Raji (cell line): ENCODE measurements around the gene SPATA31C2.
"Not testable (repeated sequence)": the region's sequence is repeated elsewhere in the genome, so short reads cannot be mapped to it uniquely, and the experiment has no call there.

ENCODE experiments used
- POLR2A ChIP-seq: IDR thresholded peaks from 2 replicates; pipeline ENCODE4 v1.6.1; 2011; ENCODE audit warnings: low read depth, low read length, control low read depth; ENCODE audit not compliant: insufficient read depth

Gene SPATA31C2

DNA sequence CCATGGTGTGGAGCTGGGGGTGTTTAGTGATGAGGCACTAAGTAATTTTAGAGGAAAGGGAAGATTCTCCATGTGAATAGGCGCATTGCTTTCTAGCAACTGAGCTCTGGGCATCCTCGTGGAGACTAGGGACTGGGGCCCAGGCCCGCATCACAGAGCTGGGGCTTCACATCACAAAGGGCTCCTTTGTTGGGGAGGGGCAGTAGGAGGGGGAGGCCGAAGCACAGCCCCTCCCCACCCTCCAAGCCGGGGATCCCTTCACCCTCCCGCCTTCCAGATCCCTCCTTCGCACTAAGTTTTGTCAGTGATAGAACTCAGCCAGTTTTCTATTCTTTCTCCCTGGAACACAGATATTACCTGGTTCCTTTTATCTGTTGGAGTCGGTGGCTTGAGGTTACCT, at the start of gene SPATA31C2:
Gene SPATA31C2 (minus strand): TSS at position 101 of the 400 bp plus-strand sequence. CDS start 29 bp downstream, at position 72.
- TF ChIP-seq POLR2A: not testable (repeated sequence)

GRCh38 chr9:88187631-88188030, 49.4 kb upstream of the SPATA31C2 start:
- no peak for TF ChIP-seq POLR2A

DNA sequence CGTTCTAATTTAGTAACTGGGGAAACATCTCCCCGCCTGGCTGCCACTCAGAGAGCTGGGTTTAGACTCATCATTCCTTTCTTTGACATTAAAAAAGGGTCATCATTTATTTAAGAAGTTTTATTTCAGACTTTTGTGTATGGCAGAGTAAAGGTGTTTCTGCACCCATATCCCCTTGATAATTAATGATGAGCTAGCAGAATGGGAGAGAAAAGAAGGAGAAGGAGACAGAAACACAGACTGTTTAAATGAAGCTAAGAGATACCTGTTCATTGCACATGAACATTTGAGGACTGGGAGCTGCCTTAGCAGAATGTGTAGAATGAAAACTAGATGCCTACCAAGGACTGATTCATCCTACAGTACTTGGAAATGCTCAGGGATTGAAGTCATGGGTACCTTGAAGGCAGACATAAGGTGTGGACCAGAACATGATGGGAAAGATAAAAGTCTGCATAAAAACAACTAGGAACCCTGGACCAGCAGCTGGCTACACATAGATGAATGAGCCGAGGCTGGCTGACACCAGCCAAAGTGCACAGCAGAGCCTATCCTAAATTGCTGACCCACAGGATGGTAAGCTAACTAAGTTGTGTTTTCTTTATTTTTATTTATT, 48.3 kb upstream of the SPATA31C2 start:
- no peak for TF ChIP-seq POLR2A

DNA sequence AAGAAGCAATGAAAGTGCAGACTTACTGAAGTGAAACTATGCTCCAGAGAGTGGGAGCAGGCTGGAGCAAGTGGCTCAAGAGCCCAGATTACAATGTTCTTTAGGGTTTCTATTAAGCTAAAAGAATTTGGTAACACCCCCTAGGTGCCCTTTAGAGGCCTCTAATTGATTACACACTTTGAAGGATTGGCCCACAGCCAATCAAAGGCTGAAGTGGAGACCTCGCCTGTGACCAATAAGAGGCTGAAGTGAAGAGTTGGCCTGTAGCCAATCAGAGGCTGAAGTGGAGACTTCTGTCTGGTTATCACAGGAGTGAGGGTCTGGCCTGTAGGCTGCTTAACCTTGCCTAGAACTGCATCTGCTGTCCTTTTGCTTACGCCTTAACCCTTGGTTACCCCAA, 46.7 kb upstream of the SPATA31C2 start:
- no peak for TF ChIP-seq POLR2A

DNA sequence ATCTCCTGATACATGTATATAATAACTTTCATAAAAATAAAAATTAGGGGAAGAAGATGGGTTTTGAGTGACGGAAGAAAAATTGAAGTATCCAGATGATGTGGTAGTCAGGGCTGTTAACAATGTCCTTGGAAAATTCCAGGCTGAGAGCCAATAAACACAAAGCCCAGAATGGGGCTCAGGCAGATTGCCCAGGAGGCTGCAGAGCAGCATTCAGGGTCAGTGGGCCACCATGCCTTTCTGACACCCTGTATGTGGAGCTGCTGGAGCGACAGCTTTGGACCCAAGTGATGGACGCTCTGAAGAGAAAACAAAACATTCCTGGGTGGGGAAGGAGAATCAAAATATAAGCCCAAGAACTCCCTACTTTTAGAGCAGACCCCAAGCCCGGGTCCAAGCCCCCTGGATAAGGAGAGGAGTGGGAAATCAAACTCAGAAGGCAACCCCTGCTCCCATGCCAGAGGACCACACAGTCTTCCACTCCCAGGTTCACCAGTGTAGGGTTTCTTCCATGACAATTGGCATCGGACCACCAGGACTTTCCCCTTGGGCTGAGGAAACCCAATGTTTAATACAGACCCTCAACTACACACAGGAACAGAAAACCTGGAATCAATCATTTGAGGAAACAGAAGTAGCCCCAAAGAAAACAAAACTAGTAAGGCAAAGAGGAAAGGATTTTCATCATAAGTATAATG, 45.7 kb upstream of the SPATA31C2 start:
- TF ChIP-seq POLR2A: no peak

GRCh38 chr9:88182501-88182900, 44.2 kb upstream of the SPATA31C2 start:
- no peak for TF ChIP-seq POLR2A

- TF ChIP-seq POLR2A: no peak
Measured at GRCh38 chr9:88180081-88180765, 41.9 kb upstream of the SPATA31C2 start.

DNA sequence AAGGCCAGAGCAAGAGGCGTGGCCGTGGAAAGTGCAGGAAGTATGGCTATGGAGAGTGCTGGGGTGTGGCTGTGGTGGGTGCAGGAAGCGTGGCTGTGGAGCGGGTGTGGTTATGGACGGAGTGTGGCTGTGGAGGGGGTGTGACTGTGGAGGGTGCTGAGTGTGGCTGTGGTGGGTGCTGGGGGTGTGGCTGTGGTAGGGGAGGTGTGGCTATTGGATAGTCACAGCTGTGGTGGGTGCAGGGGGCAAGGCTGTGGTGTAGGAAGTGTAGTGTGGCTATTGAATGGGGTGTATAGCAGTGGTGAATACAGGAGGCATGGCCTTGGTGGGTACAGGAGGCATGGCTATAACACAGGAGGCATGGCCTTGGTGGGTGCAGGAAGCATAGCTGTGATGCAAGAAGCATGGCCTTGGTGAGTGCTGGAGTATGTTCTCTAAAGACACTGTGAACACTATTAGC, 40.8 kb upstream of the SPATA31C2 start:
- no peak for TF ChIP-seq POLR2A

GRCh38 chr9:88178641-88179040, 40.4 kb upstream of the SPATA31C2 start:
- TF ChIP-seq POLR2A: no peak

GRCh38 chr9:88177371-88177770, 39.1 kb upstream of the SPATA31C2 start:
- no peak for TF ChIP-seq POLR2A

DNA sequence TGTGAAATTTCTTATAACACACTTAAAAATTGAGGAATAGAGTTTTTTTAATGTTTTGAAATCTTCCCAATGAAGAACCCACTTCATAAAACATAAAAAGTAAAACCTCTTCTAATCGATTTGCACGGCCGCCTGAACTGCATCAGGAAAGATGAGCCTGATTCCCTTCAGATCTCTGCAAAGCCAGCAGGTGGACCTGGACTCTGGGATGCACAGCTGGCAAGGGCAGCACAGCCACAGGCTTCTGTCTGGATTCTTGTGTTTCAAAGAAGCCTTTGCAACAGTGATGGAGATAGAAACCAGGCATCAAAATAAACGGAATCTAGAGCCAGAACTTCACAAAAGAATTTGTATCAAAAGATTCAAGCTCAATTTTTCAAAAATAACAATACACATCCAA, 36.0 kb upstream of the SPATA31C2 start:
- no peak for TF ChIP-seq POLR2A

DNA sequence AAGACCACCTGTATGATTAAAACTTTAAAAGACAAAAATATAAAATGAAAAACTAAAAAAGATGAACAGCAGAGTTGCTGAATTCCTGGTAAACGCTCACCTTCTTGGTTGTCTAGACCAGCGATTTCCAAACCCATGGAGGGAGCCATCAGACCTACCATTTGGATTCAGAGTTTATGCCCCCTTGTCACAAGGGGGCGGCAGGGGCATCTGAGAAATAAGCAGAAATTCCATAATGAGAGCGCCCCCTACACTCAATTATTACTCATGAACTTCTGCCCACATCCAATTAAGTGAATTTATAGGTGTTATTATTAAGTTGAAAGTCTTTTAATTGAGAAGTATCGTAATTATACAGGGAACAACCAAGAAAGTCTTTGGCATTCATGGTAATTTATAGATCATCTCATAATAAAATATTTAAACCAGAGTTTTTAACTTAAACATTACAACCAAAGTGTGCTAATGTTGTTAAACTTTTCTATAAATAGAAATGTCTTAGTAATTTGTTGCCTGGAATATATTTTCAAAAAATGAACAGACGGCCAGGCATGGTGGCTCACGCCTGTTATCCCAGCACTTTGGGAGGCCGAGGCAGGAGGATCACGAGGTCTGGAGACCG, 35.2 kb upstream of the SPATA31C2 start:
- TF ChIP-seq POLR2A: no peak

DNA sequence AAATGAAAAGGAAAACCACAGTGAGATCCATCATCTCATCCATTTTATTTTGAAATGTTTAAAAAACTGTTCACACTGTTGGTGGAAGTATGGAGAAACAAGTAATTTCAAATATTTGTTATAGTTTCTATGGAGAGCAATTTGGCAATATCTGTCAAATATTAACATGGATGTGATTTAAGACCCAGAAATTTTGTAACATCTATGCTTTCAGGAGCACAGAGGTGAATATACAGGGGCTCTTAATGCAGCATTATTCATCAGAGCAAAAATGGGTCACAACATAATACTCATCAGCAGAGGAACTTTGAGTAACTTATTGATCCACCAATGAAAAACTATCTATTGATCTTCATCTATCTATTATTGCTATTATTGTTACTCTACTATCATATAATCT, 31.4 kb upstream of the SPATA31C2 start:
- no peak for TF ChIP-seq POLR2A

DNA sequence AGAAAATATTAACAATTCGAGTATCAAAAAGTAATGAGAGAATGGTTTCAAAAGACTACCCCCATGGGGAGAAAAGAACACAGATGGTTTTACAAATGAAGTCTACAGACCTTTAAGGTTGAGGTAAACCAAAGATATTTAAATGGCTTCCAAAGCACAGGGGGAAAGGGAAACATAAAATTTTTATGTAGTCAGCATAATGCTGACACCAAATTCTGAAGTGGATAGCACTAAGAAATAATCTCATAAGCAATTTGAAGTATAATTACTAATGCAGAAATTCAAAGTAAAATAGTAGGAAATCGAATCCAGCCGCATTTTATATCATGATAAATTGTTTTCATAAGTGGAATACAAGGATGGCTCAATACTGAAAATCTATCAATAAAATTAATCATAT, 30.3 kb upstream of the SPATA31C2 start:
- no peak for TF ChIP-seq POLR2A

GRCh38 chr9:88166660-88167059, 28.4 kb upstream of the SPATA31C2 start:
- TF ChIP-seq POLR2A: no peak

GRCh38 chr9:88164850-88165249, 26.6 kb upstream of the SPATA31C2 start:
- no peak for TF ChIP-seq POLR2A

DNA sequence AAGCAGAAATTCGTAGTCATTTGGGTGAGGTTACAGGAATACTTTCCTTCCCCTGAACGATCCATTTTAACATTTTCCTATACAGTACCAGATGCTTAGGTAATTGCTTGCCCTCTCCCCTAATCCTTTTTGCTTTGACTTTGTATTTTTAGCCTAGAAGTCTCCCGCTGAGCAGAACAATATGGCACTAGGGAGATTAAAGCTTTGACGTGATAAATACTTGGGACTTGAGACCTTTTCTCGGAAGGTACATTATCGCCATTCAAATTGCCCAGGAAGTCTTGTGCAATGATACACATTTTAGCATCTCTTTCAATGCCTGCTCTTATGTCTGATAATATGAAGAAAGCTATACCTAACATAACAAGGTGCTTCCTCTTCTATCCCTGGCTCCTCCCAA, 22.9 kb upstream of the SPATA31C2 start:
- TF ChIP-seq POLR2A: no peak
